HG03442 (cell line): ENCODE results near the gene USP34.
A peak's percentile ranks its signal among the peaks of the same experiment; 100 is the strongest.
"Not testable (repeated sequence)": the region's sequence is repeated elsewhere in the genome, so short reads cannot be mapped to it uniquely, and the experiment has no call there.

Experiments
- ATAC-seq: cut with Tn5 transposase; IDR thresholded peaks from one replicate; pipeline ENCODE4 v1.9.1; 2021; ENCODE audit warnings: mild to moderate bottlenecking, moderate library complexity; ENCODE audit not compliant: unreplicated experiment

The USP34 gene

GRCh38 chr2:61426267-61426897 lies 44.5 kb downstream of the USP34 start:
- peak; percentile 81 for ATAC-seq

- ATAC-seq: peak; percentile 22
Measured at GRCh38 chr2:61425605-61426155, 45.2 kb downstream of the USP34 start.

GRCh38 chr2:61423714-61424113 lies 47.2 kb downstream of the USP34 start:
- ATAC-seq: no peak

- no peak for ATAC-seq
Measured at GRCh38 chr2:61421611-61422010, 49.3 kb downstream of the USP34 start.

GRCh38 chr2:61420991-61421544 lies 49.8 kb downstream of the USP34 start:
- ATAC-seq: no peak

GRCh38 chr2:61419570-61419969 lies 51.3 kb downstream of the USP34 start:
- ATAC-seq: no peak

- no peak for ATAC-seq
Measured at GRCh38 chr2:61419129-61419528, 51.8 kb downstream of the USP34 start.

- ATAC-seq: no peak
Measured at GRCh38 chr2:61416871-61417645, 53.8 kb downstream of the USP34 start.

GRCh38 chr2:61415265-61415664 lies 55.6 kb downstream of the USP34 start:
- no peak for ATAC-seq

- no peak for ATAC-seq
Measured at GRCh38 chr2:61414674-61415073, 56.2 kb downstream of the USP34 start.

GRCh38 chr2:61411109-61411508 lies 59.8 kb downstream of the USP34 start:
- ATAC-seq: no peak

- ATAC-seq: no peak
Measured at GRCh38 chr2:61410185-61410584, 60.7 kb downstream of the USP34 start.

GRCh38 chr2:61405813-61406212 lies 65.1 kb downstream of the USP34 start:
- ATAC-seq: no peak

GRCh38 chr2:61404438-61404837 lies 66.4 kb downstream of the USP34 start:
- ATAC-seq: no peak

GRCh38 chr2:61398413-61398812 lies 72.5 kb downstream of the USP34 start:
- no peak for ATAC-seq

- no peak for ATAC-seq
Measured at GRCh38 chr2:61396005-61396404, 74.9 kb downstream of the USP34 start.

- ATAC-seq: not testable (repeated sequence)
Measured at GRCh38 chr2:61387588-61387987, 83.3 kb downstream of the USP34 start.

GRCh38 chr2:61380882-61381197 lies 90.0 kb downstream of the USP34 start:
- not testable (repeated sequence) for ATAC-seq

- ATAC-seq: no peak
Measured at GRCh38 chr2:61380056-61380881, 90.6 kb downstream of the USP34 start.

- no peak for ATAC-seq
Measured at GRCh38 chr2:61379521-61379920, 91.4 kb downstream of the USP34 start.

GRCh38 chr2:61378281-61378680 lies 92.6 kb downstream of the USP34 start:
- ATAC-seq: no peak
